Hematopoietic multipotent progenitor cell treated with erythropoietin and hydrocortisone succinate and interleukin-3 and kit ligand, for 15 days (in vitro differentiated cells): ENCODE results near the gene C10orf67.
"Not testable (repeated sequence)": the region's sequence is repeated elsewhere in the genome, so short reads cannot be mapped to it uniquely, and the experiment has no call there.

Experiments used
- DNase-seq: peaks from one replicate; pipeline ENCODE4 v3.0.0-alpha.2; 2015; ENCODE audit warnings: low spot score

Gene C10orf67

DNA sequence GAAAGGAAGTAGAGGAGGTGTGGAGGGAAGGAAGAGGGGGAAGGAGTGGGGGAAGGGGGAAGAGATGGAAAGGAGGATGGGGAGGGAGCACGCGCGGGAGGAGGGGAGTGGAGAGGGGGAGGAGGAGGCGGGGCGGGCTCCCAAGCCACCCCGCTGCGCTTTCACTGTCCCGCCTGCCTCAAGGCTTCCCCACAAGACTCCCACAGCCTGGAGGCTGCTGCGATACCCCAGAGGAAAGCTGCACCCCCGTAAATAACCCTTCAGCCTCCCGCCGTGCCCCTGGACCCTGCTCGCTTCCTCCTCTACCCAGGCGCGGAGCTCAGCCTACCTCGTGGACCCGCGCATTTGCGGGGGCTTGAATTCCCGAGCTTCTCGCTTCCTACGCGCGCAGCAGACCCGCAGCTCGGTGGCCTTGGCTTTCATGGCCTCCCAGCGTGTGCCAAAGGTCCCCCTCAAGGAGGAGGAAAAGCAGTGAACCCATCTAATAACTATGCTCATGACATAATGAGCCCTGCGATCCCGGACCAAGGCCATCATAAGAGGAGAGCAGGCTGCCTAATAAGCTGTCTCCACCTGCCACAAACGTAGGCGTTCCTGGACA lies at the start of gene C10orf67:
Gene C10orf67 (minus strand): TSS at position 557 of the 601 bp plus-strand sequence. CDS start 23 bp downstream, at position 534.
- no peak for DNase-seq

DNA sequence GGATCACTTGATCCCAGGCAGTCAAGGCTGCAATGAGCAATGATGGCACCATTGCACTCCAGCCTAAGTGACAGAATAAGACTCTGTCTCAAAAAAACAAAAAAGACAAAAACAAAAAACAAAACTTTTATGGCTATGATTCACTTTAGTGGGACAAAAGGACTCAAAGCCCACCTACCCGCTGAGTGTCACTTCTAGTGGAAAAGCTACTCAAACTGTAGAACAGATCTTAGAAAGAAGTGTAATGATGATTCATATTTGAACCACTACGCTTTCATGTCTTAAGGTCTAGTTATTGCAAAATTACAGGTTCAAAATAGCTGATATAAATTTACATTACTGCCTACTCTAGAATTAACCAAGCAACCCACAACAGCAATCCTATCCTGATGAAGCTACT lies 47.2 kb upstream of the C10orf67 start:
- DNase-seq = no peak

GRCh38 chr10:23390809-23391208 lies 46.2 kb upstream of the C10orf67 start:
- no peak for DNase-seq

- DNase-seq = not testable (repeated sequence)
Measured at GRCh38 chr10:23390408-23390807, 45.8 kb upstream of the C10orf67 start.

GRCh38 chr10:23387516-23387915 lies 42.9 kb upstream of the C10orf67 start:
- DNase-seq = not testable (repeated sequence)

GRCh38 chr10:23386052-23386451 lies 41.5 kb upstream of the C10orf67 start:
- no peak for DNase-seq

- no peak for DNase-seq
Measured at GRCh38 chr10:23384364-23384763, 39.8 kb upstream of the C10orf67 start.

DNA sequence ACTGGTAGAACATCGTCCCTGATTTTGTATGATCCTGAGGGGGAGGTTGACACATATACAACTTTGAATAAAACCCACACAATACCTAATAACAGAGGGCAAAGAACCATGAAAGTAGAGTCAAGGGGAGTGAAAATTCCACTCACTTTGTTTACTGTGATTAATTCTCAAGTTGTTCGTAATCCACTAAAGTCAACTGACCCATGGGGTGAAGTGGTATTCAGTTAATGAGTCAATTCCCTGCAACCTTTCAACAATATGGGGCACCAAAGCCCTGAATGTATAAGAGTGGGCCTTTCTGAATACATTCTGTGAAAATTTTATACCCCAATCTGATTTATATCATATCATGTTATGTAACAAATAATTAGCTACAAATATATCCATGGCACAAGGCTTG lies 39.0 kb upstream of the C10orf67 start:
- no peak for DNase-seq

DNA sequence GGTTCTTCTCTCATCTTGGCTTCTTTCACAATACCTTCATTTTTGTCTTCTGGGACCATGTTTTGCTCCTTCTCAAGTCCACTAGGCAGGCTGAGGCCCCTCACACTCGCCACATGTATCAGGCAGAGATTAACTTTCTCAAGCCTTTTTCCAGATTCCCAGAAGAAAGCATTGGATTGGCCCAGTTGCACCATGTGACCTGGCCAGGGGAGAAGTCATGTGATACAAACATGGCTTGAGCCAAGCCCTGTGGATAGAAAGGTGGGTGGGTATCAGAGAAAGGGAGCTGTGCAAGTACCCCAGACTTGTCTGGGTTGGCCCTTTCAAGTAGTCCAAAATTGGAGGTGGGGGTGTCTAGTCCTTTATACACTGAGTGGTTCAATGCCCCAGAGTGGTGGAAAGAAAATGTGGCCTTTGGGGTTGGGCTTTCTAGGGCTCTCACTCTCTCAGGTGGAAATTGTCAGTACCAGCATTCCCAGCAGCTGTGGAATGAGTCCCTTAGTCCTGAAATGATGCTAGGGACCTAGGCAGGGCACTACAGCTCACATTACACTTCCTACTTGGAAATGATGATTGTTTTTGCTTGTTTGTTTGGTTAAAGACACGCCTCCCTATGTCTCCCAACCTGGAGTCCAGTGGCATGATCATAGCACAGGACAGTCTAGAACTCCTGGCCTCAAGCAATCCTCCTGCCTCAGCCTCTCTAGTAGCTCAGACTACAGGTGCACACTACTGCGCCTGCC lies 36.9 kb upstream of the C10orf67 start:
- DNase-seq = no peak

DNA sequence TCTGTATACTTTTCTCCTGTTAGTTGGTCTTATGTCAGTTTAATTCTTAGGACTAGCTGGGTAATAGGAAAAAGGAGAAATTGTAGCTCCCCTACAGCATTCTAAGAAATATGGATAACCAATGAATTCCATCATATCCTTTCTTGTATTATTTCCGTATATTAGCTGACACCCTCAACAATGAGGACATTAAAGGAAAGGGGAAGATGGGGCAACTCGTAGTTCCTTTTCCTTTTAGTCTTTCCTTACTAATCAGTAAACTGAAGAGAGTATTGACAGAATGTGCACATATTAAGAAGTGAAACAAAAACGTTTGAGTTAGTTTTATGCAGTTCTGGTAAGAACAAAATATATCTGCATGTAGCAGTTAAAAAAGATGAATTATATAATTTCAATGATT lies 35.1 kb upstream of the C10orf67 start:
- DNase-seq = no peak

- DNase-seq = no peak
Measured at GRCh38 chr10:23376229-23376655, 31.6 kb upstream of the C10orf67 start.

DNA sequence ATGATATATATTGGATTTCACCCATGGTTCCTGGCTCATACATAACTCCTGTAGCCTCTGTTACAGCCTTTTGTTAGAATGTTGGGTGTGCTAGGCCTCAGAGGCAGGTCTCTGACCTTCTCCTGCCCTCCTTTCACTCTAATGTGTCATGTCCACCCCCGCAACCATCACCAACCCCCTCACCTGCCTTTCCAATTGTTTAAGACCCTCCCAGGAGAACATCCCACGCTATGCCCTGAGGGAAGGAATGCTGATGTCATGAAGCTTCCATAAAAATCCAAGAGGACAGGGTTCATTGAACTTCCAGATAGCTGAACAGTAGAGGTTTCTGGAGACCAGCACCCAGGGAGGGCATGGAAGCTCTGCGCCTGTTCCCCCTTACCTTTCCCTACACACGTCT lies 30.8 kb upstream of the C10orf67 start:
- DNase-seq = no peak

GRCh38 chr10:23373156-23373555 lies 28.6 kb upstream of the C10orf67 start:
- no peak for DNase-seq

- no peak for DNase-seq
Measured at GRCh38 chr10:23371073-23371472, 26.5 kb upstream of the C10orf67 start.

DNA sequence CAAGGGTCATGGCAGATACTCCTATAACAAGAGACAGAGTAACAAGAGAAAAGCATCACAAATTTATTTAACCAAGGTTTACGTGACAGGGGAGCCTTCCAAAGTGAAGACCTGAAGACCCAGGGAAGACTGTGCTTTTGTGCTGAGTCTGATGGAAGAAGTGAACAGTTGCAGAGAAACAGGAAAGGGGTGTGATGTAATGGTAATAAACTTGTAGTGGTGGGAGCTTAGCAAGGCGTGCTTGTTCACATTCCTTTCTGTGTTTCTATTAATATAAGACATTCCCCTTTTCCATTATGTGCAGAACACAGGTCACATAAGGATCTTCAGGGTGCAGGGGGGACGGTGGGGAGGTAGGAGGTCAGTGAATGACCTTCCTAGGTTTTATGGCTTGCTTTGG lies 25.5 kb upstream of the C10orf67 start:
- DNase-seq = no peak

DNA sequence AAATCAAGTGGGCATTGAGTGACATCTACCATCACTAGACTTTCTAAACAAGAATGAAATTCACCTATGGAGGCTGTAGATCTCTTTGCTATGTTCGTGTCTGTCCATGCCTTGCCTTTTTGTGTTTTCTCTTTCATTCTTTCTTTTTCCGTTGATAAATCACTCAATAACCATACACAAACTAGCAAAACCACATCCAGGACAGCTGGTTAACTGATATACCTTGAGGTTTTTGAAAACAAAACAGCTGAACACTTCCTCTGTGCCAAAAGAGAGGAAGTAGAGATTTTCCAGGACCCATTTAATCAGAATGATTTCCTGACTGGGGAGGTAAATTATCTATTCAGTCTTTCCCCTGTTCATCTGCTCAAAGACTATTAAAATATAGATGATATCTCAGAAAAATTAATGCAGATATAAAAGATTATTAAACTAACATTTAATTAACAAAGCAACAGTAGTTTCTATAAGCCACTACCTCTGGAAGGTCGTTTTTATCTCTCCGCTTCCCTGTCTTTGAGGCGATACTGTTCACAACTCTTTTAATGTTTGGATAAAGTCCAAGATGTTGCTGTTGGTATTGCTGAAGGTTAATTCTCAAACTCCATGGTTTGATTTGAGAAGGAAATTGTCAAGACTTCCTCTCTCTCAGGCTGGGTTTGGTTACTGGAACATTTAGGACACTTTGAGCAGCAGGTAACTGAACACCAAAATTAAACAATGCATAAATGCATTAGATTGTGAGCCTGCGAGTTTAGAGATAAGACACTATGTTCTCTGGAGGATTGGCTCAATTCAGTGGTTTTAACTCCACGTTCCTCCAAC lies 24.4 kb upstream of the C10orf67 start:
- no peak for DNase-seq

GRCh38 chr10:23367896-23368595 lies 23.4 kb upstream of the C10orf67 start:
- DNase-seq = no peak

GRCh38 chr10:23365417-23366030 lies 20.9 kb upstream of the C10orf67 start:
- DNase-seq = not testable (repeated sequence)

DNA sequence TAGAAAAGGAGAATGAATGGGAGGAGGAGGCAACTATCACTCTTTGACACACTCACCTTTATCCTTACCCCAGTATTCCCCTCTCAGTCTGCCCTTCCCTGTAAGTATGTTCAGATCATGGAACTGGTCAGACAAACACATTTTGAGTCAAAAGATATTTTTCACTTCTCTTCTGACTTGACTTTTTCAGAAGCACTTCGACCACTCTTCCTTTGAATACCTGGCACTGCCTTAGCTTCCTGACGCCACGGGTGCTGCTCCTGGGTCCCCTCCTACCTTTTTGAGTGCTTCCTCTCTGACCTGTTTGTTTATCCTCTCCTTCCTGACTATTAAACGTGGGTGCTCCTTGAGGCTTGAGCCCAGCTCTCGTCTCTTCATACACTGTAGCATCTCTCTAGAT lies 19.8 kb upstream of the C10orf67 start:
- DNase-seq = no peak

- DNase-seq = no peak
Measured at GRCh38 chr10:23363793-23364135, 19.2 kb upstream of the C10orf67 start.

GRCh38 chr10:23362879-23363792 lies 18.5 kb upstream of the C10orf67 start:
- DNase-seq = no peak
